ENCODE results near the gene HSCB.
"Not testable (repeated sequence)": the region's sequence is repeated elsewhere in the genome, so short reads cannot be mapped to it uniquely, and the experiment has no call there.

DNA sequence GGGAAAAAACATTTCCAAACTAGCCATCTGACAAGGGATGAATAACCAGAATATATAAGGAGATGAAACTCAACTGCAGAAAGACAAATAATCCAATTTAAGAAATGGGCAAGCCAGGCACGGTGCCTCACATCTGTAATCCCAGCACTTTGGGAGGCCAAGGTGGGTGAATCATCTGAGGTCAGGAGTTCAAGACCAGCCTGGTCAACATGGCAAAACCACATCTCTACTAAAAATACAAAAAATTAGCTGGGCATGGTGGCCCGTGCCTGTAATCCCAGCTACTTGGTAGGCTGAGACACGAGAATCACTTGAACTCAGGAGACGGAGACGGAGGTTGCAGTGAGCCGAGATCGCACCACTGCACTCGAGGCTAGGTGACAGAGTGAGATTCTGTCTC is 3.0 kb upstream of the HSCB start:
- TF ChIP-seq, protein P1, sequence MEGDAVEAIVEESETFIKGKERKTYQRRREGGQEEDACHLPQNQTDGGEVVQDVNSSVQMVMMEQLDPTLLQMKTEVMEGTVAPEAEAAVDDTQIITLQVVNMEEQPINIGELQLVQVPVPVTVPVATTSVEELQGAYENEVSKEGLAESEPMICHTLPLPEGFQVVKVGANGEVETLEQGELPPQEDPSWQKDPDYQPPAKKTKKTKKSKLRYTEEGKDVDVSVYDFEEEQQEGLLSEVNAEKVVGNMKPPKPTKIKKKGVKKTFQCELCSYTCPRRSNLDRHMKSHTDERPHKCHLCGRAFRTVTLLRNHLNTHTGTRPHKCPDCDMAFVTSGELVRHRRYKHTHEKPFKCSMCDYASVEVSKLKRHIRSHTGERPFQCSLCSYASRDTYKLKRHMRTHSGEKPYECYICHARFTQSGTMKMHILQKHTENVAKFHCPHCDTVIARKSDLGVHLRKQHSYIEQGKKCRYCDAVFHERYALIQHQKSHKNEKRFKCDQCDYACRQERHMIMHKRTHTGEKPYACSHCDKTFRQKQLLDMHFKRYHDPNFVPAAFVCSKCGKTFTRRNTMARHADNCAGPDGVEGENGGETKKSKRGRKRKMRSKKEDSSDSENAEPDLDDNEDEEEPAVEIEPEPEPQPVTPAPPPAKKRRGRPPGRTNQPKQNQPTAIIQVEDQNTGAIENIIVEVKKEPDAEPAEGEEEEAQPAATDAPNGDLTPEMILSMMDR (IDR thresholded peaks at IDR 0.05; ENCODE audit: insufficient read depth, low read length, poor library complexity, severe bottlenecking): not testable (repeated sequence)
- not testable (repeated sequence) for TF ChIP-seq EZH2phosphoT487 (conservative IDR thresholded peaks at IDR 0.05; ENCODE audit: low read length)
